AG04449 (cell line): Measurements from ENCODE around the gene MSANTD1.

Experiments
- CTCF ChIA-PET: fragments of 350-600 bp; formaldehyde crosslinking; extraction: SDS; loops from one replicate; lab custom pipeline; 2021; ENCODE audit warnings: antibody characterized with exemption; lab: Yijun Ruan, JAX
- POLR2A ChIA-PET: fragments of 400-600, 350-600 bp; formaldehyde crosslinking; extraction: SDS; loops from one replicate; lab custom pipeline; 2020; ENCODE audit warnings: antibody characterized with exemption, inconsistent platforms; lab: Yijun Ruan, JAX
- DNase-seq: peaks from one replicate; pipeline ENCODE4 v3.0.0-alpha.2; 2010; ENCODE audit warnings: low read depth, low spot score
- H3K4me3 ChIP-seq: 2 replicates; pipeline ENCODE4 v1.5.1; 2011; ENCODE audit warnings: low read depth, mild to moderate bottlenecking, control low read depth, low read length
- TF ChIP-seq, protein P1 (sequence below): IDR thresholded peaks from one replicate; pipeline ENCODE4 v1.5.1; 2011; ENCODE audit warnings: mild to moderate bottlenecking, moderate library complexity, low read length, control low read depth, inconsistent platforms; ENCODE audit not compliant: insufficient read depth; ENCODE audit errors: missing control alignments

MSANTD1 gene

DNA sequence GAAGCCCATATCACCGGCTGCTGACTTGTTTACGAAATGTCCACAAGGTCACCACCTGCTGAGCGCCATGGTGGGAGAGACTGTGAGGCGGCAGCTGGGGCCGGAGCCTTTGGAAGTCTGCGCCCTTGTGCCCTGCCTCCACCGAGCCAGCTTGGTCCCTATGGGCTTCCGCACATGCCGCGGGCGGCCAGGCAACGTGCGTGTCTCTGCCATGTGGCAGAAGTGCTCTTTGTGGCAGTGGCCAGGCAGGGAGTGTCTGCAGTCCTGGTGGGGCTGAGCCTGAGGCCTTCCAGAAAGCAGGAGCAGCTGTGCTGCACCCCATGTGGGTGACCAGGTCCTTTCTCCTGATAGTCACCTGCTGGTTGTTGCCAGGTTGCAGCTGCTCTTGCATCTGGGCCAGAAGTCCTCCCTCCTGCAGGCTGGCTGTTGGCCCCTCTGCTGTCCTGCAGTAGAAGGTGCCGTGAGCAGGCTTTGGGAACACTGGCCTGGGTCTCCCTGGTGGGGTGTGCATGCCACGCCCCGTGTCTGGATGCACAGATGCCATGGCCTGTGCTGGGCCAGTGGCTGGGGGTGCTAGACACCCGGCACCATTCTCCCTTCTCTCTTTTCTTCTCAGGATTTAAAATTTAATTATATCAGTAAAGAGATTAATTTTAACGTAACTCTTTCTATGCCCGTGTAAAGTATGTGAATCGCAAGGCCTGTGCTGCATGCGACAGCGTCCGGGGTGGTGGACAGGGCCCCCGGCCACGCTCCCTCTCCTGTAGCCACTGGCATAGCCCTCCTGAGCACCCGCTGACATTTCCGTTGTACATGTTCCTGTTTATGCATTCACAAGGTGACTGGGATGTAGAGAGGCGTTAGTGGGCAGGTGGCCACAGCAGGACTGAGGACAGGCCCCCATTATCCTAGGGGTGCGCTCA, 8.7 kb upstream of the MSANTD1 start:
- POLR2A ChIA-PET = no interaction called here
- H3K4me3 ChIP-seq = no peak overlapping the region
- TF ChIP-seq, protein P1, sequence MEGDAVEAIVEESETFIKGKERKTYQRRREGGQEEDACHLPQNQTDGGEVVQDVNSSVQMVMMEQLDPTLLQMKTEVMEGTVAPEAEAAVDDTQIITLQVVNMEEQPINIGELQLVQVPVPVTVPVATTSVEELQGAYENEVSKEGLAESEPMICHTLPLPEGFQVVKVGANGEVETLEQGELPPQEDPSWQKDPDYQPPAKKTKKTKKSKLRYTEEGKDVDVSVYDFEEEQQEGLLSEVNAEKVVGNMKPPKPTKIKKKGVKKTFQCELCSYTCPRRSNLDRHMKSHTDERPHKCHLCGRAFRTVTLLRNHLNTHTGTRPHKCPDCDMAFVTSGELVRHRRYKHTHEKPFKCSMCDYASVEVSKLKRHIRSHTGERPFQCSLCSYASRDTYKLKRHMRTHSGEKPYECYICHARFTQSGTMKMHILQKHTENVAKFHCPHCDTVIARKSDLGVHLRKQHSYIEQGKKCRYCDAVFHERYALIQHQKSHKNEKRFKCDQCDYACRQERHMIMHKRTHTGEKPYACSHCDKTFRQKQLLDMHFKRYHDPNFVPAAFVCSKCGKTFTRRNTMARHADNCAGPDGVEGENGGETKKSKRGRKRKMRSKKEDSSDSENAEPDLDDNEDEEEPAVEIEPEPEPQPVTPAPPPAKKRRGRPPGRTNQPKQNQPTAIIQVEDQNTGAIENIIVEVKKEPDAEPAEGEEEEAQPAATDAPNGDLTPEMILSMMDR = no peak
- CTCF ChIA-PET = interaction anchor here (1.0 to 1.4 kb wide), 3 partner anchors 12 to 203 kb away, joined by 3 read pairs; no protein-coding TSS in a partner anchor
- DNase-seq = no peak

DNA sequence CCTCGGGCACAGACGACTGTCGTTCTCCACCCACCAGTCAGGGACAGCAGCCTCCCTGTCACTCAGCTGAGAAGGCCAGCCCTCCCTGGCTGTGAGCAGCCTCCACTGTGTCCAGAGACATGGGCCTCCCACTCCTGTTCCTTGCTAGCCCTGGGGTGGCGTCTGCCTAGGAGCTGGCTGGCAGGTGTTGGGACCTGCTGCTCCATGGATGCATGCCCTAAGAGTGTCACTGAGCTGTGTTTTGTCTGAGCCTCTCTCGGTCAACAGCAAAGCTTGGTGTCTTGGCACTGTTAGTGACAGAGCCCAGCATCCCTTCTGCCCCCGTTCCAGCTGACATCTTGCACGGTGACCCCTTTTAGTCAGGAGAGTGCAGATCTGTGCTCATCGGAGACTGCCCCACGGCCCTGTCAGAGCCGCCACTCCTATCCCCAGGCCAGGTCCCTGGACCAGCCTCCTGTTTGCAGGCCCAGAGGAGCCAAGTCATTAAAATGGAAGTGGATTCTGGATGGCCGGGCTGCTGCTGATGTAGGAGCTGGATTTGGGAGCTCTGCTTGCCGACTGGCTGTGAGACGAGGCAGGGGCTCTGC, 7.9 kb upstream of the MSANTD1 start:
- ChIA-PET POLR2A (no interaction called here), CTCF (interaction anchor here (1.3 to 1.6 kb wide), 4 partner anchors 11 to 240 kb away, joined by 3 to 6 read pairs (median 4); no protein-coding TSS in a partner anchor)
- DNase-seq = no peak
- H3K4me3 ChIP-seq = no peak overlapping the region
- TF ChIP-seq, protein P1 = no peak

DNA sequence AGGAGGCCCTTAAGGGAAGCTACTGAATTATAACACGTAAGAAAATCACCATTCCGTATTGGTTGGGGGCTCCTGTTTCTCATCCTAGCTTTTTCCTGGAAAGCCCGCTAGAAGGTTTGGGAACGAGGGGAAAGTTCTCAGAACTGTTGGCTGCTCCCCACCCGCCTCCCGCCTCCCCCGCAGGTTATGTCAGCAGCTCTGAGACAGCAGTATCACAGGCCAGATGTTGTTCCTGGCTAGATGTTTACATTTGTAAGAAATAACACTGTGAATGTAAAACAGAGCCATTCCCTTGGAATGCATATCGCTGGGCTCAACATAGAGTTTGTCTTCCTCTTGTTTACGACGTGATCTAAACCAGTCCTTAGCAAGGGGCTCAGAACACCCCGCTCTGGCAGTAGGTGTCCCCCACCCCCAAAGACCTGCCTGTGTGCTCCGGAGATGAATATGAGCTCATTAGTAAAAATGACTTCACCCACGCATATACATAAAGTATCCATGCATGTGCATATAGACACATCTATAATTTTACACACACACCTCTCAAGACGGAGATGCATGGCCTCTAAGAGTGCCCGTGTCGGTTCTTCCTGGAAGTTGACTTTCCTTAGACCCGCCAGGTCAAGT, 6.9 kb upstream of the MSANTD1 start:
- ChIA-PET CTCF (interaction anchor here (1.0 to 2.0 kb wide), 8 partner anchors 10 to 239 kb away, joined by 3 to 6 read pairs (median 3); no protein-coding TSS in a partner anchor), POLR2A (interaction anchor here (0.6 kb wide), 1 partner anchor 68 kb away, joined by 3 read pairs; no protein-coding TSS in a partner anchor)
- TF ChIP-seq, protein P1 = no peak
- no peak for DNase-seq
- no peak overlapping the region for H3K4me3 ChIP-seq

DNA sequence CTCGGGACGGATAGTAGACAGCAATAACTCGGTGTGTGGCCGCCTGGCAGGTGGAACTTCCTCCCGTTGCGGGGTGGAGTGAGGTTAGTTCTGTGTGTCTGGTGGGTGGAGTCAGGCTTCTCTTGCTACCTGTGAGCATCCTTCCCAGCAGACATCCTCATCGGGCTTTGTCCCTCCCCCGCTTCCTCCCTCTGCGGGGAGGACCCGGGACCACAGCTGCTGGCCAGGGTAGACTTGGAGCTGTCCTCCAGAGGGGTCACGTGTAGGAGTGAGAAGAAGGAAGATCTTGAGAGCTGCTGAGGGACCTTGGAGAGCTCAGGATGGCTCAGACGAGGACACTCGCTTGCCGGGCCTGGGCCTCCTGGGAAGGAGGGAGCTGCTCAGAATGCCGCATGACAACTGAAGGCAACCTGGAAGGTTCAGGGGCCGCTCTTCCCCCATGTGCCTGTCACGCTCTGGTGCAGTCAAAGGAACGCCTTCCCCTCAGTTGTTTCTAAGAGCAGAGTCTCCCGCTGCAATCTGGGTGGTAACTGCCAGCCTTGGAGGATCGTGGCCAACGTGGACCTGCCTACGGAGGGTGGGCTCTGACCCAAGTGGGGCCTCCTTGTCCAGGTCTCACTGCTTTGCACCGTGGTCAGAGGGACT, 5.7 kb upstream of the MSANTD1 start:
- DNase-seq = no peak
- H3K4me3 ChIP-seq = no peak overlapping the region
- TF ChIP-seq, protein P1 = no peak
- POLR2A ChIA-PET = no interaction called here
- CTCF ChIA-PET = interaction anchor here (1.0 to 2.0 kb wide), 5 partner anchors 21 to 237 kb away, joined by 3 to 5 read pairs (median 4); no protein-coding TSS in a partner anchor

DNA sequence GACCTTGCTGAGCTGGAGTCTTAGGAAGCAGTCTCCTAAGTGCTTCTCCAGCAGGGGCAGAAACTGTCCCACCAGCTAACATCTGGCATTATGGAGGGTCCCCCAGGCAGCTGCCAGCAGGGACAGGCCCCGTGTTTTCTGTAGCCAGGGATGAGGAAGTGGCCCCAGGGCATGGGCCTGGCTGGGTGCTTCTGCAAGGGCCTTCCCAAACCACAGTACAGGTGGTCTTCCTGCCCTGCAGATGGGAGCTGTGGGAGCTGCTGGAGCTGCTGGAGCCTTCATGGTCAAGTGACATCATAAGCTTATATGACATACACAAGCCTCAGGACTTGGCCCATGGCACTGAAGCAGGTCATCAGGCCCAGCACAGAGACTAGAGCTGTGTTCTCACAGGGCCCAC, 5.0 kb upstream of the MSANTD1 start:
- CTCF ChIA-PET = interaction anchor here (1.0 to 1.2 kb wide), 3 partner anchors 22 to 236 kb away, joined by 3 to 4 read pairs (median 4); no protein-coding TSS in a partner anchor
- no peak for DNase-seq
- no peak overlapping the region for H3K4me3 ChIP-seq
- POLR2A ChIA-PET = no interaction called here
- TF ChIP-seq, protein P1 = no peak
